ENCODE data around the gene SLC22A23. TPM values are rescaled to one million over a fixed set of nuclear protein-coding genes. Genes with fewer than 3 reads are reported as not detected.

Gene SLC22A23
- total RNA-seq, 1 donor = 18.1 TPM

DNA sequence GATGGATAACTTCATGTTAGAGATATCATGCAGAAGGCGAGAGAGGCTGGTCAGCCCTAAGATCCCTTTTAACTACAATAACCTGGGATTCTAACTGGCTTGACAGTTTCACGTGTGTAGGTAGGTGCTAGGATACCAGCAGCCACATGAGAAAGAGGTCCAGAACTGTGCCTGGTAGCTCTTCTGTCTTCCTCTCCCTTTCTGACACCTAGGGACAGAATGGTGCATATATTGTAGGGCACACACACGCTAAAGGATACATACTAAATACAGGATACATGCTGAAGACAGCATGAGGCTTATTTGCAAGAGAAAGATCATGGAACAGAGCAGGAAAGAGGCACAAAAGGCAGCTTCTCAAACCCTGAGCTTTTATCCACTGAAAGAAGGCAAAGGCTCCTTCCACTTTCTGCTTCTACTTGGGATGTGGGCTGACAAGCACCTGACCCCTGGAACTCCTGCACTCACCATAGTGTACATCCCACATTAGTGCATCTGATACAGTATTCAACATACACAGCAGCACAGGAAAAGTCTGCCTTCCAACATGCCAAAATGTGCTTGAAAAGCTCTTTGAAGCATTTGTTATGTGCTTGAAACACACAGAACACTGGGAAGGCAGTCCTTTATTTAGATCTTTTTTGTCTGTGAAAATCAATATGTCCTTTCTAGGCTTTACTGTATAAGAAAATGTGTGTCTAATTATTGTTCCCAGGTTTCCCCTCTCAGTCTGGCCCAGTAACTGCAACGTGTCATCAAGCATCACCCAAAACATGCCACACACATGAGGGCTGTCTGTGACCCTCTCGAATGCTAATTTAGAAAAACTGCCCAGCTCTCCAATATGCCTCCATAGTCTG is 3.2 kb downstream of the SLC22A23 start:
- Histone ChIP-seq H3K27ac (ENCODE audit: low read depth, low read length) (no peak overlapping the region), H3K4me1 (ENCODE audit: insufficient read depth, low read length) (peaks cover 25% of the 10 kb centered on the region), H4K20me1 (ENCODE audit: insufficient read depth, low read length) (peaks cover 13% of the 10 kb centered on the region), H3K27me3 (ENCODE audit: insufficient read depth, low read length) (no peaks in the 10 kb centered on the region), H3K4me2 (ENCODE audit: insufficient read depth, low read length) (peak overlapping the region; percentile 95), H3K36me3 (ENCODE audit: insufficient read depth, low read length) (no peaks in the 10 kb centered on the region), H2AFZ (ENCODE audit: low read length) (no peak overlapping the region), H3K9me3 (ENCODE audit: low read depth, low read length) (no peaks in the 10 kb centered on the region), H3K79me2 (ENCODE audit: insufficient read depth, low read length) (peaks cover 54% of the 10 kb centered on the region), H3K4me3 (ENCODE audit: insufficient read depth, low read length) (peak overlapping the region; percentile 83)
- TF ChIP-seq, protein P1, sequence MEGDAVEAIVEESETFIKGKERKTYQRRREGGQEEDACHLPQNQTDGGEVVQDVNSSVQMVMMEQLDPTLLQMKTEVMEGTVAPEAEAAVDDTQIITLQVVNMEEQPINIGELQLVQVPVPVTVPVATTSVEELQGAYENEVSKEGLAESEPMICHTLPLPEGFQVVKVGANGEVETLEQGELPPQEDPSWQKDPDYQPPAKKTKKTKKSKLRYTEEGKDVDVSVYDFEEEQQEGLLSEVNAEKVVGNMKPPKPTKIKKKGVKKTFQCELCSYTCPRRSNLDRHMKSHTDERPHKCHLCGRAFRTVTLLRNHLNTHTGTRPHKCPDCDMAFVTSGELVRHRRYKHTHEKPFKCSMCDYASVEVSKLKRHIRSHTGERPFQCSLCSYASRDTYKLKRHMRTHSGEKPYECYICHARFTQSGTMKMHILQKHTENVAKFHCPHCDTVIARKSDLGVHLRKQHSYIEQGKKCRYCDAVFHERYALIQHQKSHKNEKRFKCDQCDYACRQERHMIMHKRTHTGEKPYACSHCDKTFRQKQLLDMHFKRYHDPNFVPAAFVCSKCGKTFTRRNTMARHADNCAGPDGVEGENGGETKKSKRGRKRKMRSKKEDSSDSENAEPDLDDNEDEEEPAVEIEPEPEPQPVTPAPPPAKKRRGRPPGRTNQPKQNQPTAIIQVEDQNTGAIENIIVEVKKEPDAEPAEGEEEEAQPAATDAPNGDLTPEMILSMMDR (IDR thresholded peaks at IDR 0.05; ENCODE audit: extremely low read depth, low read depth, low read length) = no peak
- DNase-seq (ENCODE audit: insufficient read length, low spot score, missing footprints) = no peak

DNA sequence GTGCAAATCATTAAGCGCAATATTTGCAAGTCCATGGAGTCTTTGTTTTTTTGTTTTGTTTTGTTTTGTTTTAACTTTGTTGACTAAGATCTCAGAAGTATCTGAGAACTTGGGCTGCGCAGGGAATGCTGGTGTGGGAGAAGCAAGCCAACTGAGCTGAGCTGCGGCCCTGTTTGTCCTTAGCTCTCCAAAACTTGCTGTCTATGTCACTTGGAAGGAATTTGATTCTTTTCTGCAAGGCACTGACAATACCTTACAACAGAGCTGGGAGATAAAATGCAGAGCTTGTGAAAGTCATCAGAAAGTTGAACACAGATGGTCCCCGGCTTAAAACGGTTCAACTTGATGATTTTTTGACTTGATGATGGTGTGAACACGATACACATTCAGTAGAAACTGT is 5.4 kb downstream of the SLC22A23 start:
- no peaks in the 10 kb centered on the region for H3K36me3 ChIP-seq (ENCODE audit: insufficient read depth, low read length)
- no peaks in the 10 kb centered on the region for H3K9me3 ChIP-seq (ENCODE audit: low read depth, low read length)
- peaks cover 19% of the 10 kb centered on the region for H3K4me1 ChIP-seq (ENCODE audit: insufficient read depth, low read length)
- DNase-seq (ENCODE audit: insufficient read length, low spot score, missing footprints) = no peak
- TF ChIP-seq, protein P1 (IDR thresholded peaks at IDR 0.05; ENCODE audit: extremely low read depth, low read depth, low read length) = no peak
- no peak overlapping the region for H2AFZ ChIP-seq (ENCODE audit: low read length)
- peaks cover 66% of the 10 kb centered on the region for H3K79me2 ChIP-seq (ENCODE audit: insufficient read depth, low read length)
- H3K27me3 ChIP-seq (ENCODE audit: insufficient read depth, low read length) = no peaks in the 10 kb centered on the region
- no peak overlapping the region for H3K4me2 ChIP-seq (ENCODE audit: insufficient read depth, low read length)
- no peak overlapping the region for H3K27ac ChIP-seq (ENCODE audit: low read depth, low read length)
- H3K4me3 ChIP-seq (ENCODE audit: insufficient read depth, low read length) = no peak overlapping the region
- peaks cover 17% of the 10 kb centered on the region for H4K20me1 ChIP-seq (ENCODE audit: insufficient read depth, low read length)

DNA sequence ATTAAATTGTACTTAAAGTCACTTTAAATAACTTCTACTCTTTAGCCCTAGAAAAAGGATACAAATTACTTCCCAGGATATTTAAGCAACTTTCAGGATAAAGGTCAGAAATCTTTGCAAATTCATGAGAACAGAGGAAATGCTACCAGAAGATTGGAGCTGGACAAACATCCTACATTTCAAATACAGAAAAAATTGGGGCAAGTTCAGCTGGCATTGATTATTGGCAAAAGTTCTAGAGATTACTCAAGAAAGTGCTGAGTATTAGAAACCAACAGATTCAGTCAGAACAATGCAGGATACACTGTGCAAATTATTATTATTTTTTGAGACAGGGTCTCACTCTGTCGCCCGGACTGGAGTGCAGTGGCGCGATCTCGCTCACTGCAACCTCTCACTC is 6.0 kb downstream of the SLC22A23 start:
- Histone ChIP-seq H3K4me3 (ENCODE audit: insufficient read depth, low read length) (no peak overlapping the region), H3K36me3 (ENCODE audit: insufficient read depth, low read length) (no peaks in the 10 kb centered on the region), H3K27ac (ENCODE audit: low read depth, low read length) (no peak overlapping the region), H3K27me3 (ENCODE audit: insufficient read depth, low read length) (no peaks in the 10 kb centered on the region), H3K4me1 (ENCODE audit: insufficient read depth, low read length) (peaks cover 19% of the 10 kb centered on the region), H2AFZ (ENCODE audit: low read length) (no peak overlapping the region), H3K4me2 (ENCODE audit: insufficient read depth, low read length) (no peak overlapping the region), H3K9me3 (ENCODE audit: low read depth, low read length) (no peaks in the 10 kb centered on the region), H3K79me2 (ENCODE audit: insufficient read depth, low read length) (peaks cover 70% of the 10 kb centered on the region), H4K20me1 (ENCODE audit: insufficient read depth, low read length) (peaks cover 17% of the 10 kb centered on the region)
- no peak for DNase-seq (ENCODE audit: insufficient read length, low spot score, missing footprints)
- TF ChIP-seq, protein P1 (IDR thresholded peaks at IDR 0.05; ENCODE audit: extremely low read depth, low read depth, low read length) = no peak

DNA sequence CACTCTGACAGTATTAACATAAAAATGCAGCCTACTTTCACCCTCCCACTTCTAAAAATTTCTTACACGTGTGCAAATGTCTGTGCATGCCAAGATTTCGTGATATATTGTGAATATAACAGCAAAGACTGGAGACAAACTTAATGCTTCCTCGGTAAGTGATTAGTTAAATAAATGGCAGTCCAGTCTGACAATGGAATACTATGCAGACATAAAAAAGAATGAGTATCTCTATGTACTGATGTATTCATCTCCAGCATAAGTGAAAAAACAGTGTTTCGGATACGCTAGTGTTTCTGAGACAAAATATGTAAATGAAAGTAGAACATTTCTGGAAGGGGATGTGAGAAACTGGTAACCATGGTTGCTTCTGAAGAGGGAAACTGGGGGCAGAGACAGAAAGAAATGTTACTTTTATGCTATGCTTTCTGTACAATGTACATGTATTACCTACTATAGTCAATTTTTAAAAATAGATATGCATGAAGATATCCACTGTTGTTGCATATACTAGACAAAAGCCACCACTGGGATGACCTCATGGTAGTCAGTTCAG is 7.0 kb downstream of the SLC22A23 start:
- Histone ChIP-seq H3K4me1 (ENCODE audit: insufficient read depth, low read length) (peaks cover 10% of the 10 kb centered on the region), H3K27me3 (ENCODE audit: insufficient read depth, low read length) (no peaks in the 10 kb centered on the region), H4K20me1 (ENCODE audit: insufficient read depth, low read length) (peaks cover 13% of the 10 kb centered on the region), H3K36me3 (ENCODE audit: insufficient read depth, low read length) (no peaks in the 10 kb centered on the region), H3K4me3 (ENCODE audit: insufficient read depth, low read length) (no peak overlapping the region), H3K4me2 (ENCODE audit: insufficient read depth, low read length) (no peak overlapping the region), H2AFZ (ENCODE audit: low read length) (no peak overlapping the region), H3K79me2 (ENCODE audit: insufficient read depth, low read length) (peaks cover 63% of the 10 kb centered on the region), H3K27ac (ENCODE audit: low read depth, low read length) (no peak overlapping the region), H3K9me3 (ENCODE audit: low read depth, low read length) (no peaks in the 10 kb centered on the region)
- DNase-seq (ENCODE audit: insufficient read length, low spot score, missing footprints) = no peak
- TF ChIP-seq, protein P1 (IDR thresholded peaks at IDR 0.05; ENCODE audit: extremely low read depth, low read depth, low read length) = no peak

Data from osteoblast (primary cell).